ENCODE results near the gene ADGRD1.

GRCh38 chr12:131174901-131175300, 221.2 kb downstream of the ADGRD1 start:
- TF ChIP-seq CTCF (IDR thresholded peaks at IDR 0.05), result no peak
- no peak for TF ChIP-seq POLR2AphosphoS5 (IDR thresholded peaks at IDR 0.05)
- no peak for TF ChIP-seq POLR2A (IDR thresholded peaks at IDR 0.05; ENCODE audit: low read depth)

Data from esophagus muscularis mucosa (tissue), 3 donors.